SKM-1 treated with dmso at 0.1 percent for 144 hours (cell line): ENCODE measurements around the gene SNAI3.
A peak's percentile ranks its signal among the peaks of the same experiment; 100 is the strongest.
"Not testable (repeated sequence)": the region's sequence is repeated elsewhere in the genome, so short reads cannot be mapped to it uniquely, and the experiment has no call there.

Experiments used
- DNase-seq: peaks from one replicate; lab custom pipeline; 2025; ENCODE audit not compliant: unreplicated experiment; lab: John Stamatoyannopoulos, UW

SNAI3 gene

GRCh38 chr16:88671806-88672205, 14.5 kb downstream of the SNAI3 start:
- no peak for DNase-seq

- DNase-seq: no peak
Measured at GRCh38 chr16:88669980-88670379, 16.3 kb downstream of the SNAI3 start.

GRCh38 chr16:88669493-88669892, 16.8 kb downstream of the SNAI3 start:
- DNase-seq: not testable (repeated sequence)

- DNase-seq: no peak
Measured at GRCh38 chr16:88667461-88667860, 18.8 kb downstream of the SNAI3 start.

GRCh38 chr16:88665570-88665969, 20.7 kb downstream of the SNAI3 start:
- DNase-seq: no peak

- no peak for DNase-seq
Measured at GRCh38 chr16:88665148-88665547, 21.2 kb downstream of the SNAI3 start.

- DNase-seq: peak; percentile 97
Measured at GRCh38 chr16:88662843-88663606, 23.3 kb downstream of the SNAI3 start, which contains the start of gene MVD. Gene MVD (minus strand): TSS chr16:88663091. CDS start chr16:88663080, 11 bp downstream.

- no peak for DNase-seq
Measured at GRCh38 chr16:88662222-88662842, 24.0 kb downstream of the SNAI3 start.

GRCh38 chr16:88661468-88661867, 24.8 kb downstream of the SNAI3 start:
- no peak for DNase-seq

GRCh38 chr16:88659160-88659559, 27.1 kb downstream of the SNAI3 start:
- DNase-seq: no peak

GRCh38 chr16:88658714-88659113, 27.6 kb downstream of the SNAI3 start:
- DNase-seq: no peak

- no peak for DNase-seq
Measured at GRCh38 chr16:88657371-88657770, 28.9 kb downstream of the SNAI3 start.

GRCh38 chr16:88656291-88656980, 29.9 kb downstream of the SNAI3 start:
- no peak for DNase-seq

GRCh38 chr16:88655733-88656281, 30.5 kb downstream of the SNAI3 start:
- DNase-seq: no peak

GRCh38 chr16:88655053-88655732, 31.1 kb downstream of the SNAI3 start:
- no peak for DNase-seq

GRCh38 chr16:88654363-88655052, 31.8 kb downstream of the SNAI3 start:
- DNase-seq: no peak

GRCh38 chr16:88653596-88654362, 32.5 kb downstream of the SNAI3 start:
- no peak for DNase-seq

GRCh38 chr16:88653101-88653500, 33.2 kb downstream of the SNAI3 start:
- DNase-seq: no peak

- DNase-seq: no peak
Measured at GRCh38 chr16:88652762-88653063, 33.6 kb downstream of the SNAI3 start.
